ENCODE measurements around the gene GJB4.
A peak's percentile ranks its signal among the peaks of the same experiment; 100 is the strongest.

The GJB4 gene

DNA sequence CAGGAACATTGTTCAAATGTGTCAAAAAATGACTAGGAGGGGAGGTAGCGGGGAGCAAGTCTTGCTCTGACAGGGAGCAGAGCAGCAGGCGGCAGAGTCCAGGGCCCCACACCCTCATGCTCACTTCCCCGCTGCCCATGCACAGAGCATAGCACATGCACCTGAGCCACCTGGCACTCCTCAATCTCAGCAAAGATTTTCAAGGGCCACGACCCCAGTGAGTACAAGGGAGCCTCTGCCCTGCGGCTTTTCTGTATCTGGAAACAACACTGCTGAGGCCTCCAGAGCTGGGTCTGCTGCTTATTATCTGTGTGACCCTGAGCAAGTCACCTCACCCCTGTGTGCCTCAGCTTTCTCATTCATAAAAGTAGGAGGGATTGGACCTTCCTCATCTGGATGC, 20.4 kb downstream of the GJB4 start:
- DNase-seq = no peak

DNA sequence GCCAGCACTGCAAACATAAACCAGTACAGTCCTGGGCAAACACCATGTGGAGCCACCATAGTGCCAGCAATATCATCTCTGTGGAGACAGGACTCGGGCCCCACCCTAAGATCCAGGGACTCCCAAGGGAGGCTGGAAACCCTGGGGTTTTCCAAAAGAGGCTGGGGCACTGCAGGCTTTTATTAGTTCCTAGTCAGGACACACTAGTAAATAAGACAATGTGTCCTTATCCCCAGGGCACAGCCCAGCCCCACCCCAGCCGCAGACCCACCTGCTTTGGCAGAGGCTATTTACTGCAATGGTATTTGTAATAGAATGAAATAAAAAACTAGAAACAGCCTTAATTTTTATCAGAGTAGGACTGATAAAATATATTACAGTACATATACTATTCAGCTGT, 21.0 kb downstream of the GJB4 start:
- no peak for DNase-seq

DNA sequence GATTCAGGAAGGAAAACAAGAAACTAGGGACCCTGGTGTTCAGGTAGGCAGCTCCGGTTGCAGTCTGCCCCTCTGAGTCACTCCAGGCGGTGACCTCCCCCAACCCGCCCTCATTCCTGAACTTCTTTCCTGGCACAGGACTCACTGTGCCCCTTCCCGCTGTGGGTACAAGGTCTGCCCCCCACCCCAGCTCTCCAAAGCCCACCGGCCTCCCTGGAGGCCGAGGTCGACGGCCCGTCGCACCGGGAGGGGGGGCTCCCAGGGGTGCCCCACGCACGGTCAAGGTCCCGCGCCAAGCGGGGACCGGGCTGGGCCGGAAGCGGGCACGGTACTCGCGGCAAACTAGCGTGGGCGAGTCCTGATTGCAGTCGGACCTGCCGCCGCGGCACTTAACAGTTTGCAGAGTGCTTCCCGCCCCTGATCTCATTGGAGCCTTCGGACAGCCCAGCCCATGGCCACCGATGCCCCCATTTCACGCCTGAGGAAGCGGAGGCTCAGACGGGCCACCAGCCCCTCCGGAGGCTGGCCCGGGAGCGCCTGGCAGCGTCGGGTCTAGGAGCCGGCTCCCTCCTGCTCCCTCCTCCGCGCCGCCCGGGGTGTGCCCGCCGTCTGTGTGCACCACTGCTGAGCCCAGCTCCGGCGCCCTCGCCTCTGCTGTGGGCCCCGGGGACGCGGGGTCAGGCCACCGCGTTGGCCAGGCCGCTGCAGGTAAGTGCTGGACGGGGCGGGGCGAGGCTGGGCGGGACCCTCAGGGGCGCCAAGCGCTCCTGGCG, 21.7 kb downstream of the GJB4 start, which contains the start of gene GJB3:
Gene GJB3 (plus strand): TSS at position 144 of the 773 bp plus-strand sequence. CDS start 3,549 bp downstream, outside the sequence.
- no peak for DNase-seq

DNA sequence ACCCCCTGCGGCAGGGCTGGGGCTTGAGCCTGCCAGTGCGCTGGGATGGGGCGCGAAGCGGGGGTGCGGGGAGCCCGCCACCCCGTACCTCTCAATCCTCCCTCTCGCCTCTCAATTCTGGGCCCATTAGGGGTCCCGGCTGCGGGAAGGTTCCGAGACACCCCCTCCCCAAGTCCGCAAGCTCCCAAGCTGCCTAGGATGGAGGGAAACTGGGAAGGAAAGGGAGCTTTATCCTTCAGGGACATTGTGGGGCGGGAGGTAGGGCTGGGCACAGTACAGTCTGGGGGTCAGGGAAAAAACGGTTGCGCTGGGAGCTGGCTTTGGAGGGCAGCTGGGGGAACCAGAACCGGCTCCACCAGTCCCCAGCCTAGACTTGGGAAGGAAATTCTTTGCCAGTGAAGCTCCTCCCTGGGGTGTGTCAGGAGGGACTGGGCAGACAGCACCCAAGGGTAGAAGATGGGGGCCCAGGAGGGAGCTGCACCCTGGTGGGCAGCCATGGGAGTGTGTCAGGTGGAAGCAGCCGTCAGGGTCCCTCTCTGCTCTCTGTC, 22.4 kb downstream of the GJB4 start:
- no peak for DNase-seq

DNA sequence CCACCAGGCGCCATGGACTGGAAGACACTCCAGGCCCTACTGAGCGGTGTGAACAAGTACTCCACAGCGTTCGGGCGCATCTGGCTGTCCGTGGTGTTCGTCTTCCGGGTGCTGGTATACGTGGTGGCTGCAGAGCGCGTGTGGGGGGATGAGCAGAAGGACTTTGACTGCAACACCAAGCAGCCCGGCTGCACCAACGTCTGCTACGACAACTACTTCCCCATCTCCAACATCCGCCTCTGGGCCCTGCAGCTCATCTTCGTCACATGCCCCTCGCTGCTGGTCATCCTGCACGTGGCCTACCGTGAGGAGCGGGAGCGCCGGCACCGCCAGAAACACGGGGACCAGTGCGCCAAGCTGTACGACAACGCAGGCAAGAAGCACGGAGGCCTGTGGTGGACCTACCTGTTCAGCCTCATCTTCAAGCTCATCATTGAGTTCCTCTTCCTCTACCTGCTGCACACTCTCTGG, 25.2 kb downstream of the GJB4 start:
- DNase-seq = no peak

DNA sequence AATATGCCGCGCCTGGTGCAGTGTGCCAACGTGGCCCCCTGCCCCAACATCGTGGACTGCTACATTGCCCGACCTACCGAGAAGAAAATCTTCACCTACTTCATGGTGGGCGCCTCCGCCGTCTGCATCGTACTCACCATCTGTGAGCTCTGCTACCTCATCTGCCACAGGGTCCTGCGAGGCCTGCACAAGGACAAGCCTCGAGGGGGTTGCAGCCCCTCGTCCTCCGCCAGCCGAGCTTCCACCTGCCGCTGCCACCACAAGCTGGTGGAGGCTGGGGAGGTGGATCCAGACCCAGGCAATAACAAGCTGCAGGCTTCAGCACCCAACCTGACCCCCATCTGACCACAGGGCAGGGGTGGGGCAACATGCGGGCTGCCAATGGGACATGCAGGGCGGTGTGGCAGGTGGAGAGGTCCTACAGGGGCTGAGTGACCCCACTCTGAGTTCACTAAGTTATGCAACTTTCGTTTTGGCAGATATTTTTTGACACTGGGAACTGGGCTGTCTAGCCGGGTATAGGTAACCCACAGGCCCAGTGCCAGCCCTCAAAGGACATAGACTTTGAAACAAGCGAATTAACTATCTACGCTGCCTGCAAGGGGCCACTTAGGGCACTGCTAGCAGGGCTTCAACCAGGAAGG, 25.8 kb downstream of the GJB4 start:
- no peak for DNase-seq

DNA sequence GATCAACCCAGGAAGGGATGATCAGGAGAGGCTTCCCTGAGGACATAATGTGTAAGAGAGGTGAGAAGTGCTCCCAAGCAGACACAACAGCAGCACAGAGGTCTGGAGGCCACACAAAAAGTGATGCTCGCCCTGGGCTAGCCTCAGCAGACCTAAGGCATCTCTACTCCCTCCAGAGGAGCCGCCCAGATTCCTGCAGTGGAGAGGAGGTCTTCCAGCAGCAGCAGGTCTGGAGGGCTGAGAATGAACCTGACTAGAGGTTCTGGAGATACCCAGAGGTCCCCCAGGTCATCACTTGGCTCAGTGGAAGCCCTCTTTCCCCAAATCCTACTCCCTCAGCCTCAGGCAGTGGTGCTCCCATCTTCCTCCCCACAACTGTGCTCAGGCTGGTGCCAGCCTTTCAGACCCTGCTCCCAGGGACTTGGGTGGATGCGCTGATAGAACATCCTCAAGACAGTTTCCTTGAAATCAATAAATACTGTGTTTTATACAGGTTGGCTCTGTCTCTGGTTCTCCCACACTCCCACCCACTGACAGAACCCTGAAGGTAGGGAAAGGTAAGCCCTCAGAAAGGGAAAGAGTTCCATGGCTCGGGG, 26.4 kb downstream of the GJB4 start:
- no peak for DNase-seq

DNA sequence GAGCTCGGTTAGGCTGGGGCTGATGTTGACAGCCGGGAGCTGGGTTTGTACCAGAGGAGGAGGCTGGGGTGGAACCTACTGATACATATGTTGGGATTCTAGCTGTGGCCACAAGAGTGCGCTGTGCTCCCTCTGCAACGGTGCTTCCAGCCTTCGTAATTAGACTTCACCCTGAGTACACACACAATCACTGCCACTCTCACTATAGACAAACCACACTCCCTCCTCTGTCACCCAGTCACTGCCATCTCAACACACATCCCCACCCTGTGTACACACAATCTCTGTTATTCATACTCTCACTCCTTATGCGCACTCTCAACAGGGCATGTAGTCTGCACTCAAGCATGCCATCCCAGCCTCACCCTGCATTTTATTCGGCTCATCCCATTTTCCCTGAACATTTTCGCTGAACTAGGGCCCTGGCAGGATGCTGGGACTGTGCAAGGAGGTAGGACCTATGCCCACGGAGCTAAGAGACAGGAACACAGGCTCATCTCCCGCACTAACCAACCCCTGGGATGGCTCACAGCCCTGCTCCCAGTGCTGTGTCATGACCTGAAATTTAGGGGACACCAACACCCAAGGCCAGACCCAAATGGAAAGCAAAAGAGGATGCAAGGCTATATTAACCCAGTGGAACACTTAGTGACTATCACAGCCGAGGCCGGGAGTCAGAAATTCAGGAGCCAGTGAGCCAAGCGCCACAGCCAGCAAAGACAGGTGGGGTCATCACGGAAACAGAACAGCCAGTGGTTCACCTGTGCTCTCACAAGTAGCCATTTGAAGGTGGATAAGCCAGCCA, 27.2 kb downstream of the GJB4 start:
- DNase-seq = peak; percentile 47

DNA sequence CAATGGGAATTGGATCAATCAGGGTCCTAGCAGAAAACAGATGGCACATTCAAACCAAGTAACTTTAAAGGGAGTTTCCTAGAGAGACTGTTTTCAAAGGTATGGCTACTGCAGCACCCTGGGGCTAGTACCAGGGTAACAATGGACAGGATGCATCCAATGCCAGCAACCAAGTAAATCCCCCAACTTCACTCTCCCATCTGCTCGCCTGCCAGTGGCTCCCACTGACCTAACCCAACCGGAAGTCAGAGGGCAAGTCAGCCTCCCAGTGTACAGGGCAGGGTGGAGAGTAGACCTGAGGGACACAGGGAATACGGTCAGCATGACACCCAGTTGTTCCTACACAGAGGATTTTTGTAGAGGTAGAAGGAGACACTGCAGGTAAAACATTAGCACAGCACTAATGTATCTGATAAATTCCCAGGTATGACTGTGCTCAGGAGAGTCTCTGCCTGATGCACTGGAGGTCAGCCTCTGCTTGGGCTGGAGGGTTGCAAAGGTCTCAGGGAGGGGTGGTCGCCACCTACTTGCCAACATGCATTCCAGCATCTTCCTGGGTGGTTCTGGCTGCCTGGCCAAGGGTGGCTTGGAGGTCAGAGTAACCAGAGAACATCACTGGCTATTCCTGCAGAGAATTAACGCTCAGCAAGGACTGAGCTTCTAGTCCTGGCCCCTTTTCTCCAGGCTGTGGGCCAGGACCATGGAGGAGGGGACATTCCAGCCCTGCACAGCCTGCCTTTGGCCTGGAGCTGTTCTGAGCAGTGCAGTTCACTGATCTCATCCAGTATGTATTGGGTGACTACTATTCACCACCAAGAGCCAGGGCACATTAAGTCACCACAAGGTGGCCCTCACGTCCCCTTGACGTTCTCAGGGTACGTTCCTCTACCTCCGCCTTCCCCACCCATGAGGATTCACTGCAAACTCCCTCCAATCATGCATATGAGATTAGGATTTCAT, 28.2 kb downstream of the GJB4 start:
- no peak for DNase-seq

DNA sequence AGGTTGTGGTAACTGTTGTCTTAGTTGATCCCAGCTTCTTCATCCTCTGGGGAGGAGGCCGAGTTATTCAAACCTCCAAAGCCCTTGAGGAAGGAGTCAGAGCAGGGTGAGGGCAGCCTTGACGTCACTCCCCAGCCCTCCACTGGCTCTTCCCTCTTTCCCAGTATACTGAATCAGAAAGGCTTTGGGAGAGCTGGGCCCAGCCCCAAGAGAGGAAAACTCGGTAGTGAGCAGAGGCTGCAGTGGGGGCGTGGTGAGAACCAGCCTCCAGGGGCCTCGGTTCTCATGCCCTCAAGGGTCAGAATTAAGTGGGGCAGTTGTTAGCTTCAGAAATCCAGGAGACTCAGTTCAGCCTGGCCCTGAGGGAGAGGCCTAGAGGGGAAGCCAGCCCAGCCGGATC, 31.4 kb downstream of the GJB4 start:
- no peak for DNase-seq

DNA sequence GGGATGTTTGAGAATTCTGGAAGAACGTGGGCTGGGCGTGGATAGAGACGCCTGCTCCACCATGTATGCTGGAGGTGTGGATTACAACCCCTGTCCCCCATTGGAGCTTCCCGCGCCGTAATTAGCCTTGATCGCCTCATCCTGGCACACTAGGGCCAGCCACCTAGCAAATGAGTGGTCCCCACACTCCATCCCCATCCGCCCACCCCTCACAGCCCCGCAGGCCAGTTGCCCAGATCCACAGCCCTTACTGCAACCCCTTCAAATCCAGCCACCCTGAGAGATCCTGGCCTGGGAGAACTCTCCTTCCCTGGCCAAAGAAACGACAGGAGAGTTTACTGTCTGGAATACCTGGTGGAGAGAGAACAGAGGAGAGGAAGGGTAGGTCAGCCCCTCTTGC, 32.9 kb downstream of the GJB4 start:
- DNase-seq = no peak

DNA sequence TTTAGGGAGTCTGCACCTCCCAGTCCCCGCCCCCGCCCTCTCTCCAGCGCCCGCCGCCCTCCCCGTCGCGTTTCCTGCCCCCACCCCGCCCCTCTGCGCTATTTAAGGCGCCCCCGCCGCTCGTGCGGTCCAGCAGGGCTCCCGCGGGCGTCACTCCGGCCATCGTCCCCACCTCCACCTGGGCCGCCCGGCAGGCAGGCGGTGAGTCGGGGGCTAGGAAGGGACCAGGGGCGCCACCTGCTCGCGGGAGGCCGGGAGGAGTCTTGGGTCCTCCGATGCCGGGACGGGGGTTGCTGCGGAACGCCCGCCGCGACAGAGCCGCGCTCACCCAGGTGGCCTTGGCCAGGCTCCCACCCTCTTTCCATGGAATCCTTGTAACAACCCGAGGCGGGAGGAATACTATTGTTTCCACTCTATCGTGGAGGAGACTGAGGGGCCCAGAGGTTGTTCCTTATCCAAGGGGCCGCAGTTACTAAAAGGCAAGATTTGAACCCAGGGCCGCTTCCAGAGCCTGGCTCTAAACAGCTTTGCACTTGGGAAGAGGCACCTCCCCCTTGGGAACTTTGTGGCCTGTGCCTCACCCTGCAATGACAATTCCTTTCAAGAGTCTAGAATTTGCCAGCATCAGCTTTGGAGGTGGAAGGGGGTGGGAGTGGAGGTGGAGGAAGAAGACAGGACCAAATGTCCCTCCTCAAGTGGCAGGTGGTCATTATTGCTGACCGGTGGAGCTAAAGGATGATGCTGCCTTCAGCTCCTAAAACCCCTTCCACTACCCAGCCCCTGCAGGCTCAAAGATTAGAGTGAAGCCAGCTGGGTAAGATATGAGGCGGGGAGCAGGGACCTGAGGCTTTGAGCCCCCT, 33.6 kb downstream of the GJB4 start, which contains the start of gene GJA4:
Gene GJA4 (plus strand): TSS at position 132 of the 860 bp plus-strand sequence. CDS start 1,215 bp downstream, outside the sequence.
- DNase-seq = no peak

DNA sequence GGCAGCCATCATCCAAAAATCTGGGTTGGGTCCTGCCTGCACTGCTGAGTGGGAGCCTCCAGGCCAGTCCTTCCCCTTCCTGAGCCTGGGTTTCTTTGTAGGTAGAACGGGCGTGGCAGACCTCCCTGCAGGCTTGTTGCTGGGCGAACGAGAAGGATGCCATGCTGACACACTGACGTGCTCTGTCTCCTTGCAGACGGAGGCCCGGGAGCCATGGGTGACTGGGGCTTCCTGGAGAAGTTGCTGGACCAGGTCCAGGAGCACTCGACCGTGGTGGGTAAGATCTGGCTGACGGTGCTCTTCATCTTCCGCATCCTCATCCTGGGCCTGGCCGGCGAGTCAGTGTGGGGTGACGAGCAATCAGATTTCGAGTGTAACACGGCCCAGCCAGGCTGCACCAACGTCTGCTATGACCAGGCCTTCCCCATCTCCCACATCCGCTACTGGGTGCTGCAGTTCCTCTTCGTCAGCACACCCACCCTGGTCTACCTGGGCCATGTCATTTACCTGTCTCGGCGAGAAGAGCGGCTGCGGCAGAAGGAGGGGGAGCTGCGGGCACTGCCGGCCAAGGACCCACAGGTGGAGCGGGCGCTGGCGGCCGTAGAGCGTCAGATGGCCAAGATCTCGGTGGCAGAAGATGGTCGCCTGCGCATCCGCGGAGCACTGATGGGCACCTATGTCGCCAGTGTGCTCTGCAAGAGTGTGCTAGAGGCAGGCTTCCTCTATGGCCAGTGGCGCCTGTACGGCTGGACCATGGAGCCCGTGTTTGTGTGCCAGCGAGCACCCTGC, 34.7 kb downstream of the GJB4 start:
- no peak for DNase-seq

DNA sequence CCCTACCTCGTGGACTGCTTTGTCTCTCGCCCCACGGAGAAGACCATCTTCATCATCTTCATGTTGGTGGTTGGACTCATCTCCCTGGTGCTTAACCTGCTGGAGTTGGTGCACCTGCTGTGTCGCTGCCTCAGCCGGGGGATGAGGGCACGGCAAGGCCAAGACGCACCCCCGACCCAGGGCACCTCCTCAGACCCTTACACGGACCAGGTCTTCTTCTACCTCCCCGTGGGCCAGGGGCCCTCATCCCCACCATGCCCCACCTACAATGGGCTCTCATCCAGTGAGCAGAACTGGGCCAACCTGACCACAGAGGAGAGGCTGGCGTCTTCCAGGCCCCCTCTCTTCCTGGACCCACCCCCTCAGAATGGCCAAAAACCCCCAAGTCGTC, 35.2 kb downstream of the GJB4 start:
- no peak for DNase-seq

DNA sequence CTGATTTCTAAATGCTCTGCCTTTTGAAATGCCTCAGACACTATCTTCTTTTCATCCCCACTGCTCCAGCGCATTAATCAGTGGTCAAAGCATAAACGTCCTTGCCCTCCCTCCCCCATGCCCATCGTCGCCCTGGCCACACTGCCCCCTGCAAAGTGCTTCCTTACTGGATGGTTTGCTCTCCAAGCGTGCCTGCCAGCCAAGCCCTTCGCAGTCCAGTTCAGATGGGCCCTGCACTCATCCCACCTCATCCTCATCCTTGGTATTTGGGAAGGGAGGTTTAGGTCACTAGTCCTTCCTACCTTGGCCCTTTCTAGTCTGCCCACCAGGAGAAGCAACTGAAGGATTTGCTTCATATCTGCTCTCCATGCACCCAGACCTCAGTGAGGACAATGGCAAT, 36.4 kb downstream of the GJB4 start:
- DNase-seq = no peak

DNA sequence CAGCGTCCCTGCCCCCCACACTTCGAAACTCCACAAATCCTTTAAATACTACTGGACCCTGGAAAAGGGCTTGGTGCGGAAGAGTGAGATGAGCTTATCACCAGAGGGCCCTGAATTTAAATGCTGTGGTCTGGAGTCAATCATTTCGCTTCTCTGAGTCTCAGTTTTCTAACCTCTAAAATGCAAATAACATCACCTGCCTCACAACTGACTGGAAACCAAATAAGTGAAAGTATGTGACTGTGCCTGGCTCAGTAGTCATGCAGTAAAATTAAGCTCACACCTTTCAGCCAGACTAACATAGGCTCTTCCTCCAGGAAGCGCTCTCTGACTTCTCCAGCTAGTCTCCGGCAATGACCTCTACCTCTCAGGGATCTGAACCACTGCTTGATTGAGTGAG, 37.5 kb downstream of the GJB4 start:
- no peak for DNase-seq

DNA sequence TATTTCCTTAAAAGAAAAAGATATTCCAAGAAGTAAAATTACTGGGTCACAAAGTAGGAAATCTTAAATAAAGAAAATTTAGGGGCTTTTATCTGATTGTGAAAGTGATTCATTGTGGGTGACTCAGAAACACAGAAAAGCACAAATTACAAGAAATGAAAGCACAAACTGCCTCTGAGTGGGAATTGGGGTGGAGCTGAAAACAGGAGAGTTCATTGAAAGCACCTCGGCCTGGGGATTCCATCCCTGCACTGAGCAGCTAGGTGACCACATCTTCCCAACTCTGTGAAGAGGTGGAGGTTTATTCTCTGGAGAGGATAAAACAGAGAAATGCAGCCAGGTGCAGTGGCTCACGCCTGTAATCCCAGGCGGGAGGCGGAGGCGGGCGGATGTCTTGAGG, 40.7 kb downstream of the GJB4 start:
- DNase-seq = no peak

DNA sequence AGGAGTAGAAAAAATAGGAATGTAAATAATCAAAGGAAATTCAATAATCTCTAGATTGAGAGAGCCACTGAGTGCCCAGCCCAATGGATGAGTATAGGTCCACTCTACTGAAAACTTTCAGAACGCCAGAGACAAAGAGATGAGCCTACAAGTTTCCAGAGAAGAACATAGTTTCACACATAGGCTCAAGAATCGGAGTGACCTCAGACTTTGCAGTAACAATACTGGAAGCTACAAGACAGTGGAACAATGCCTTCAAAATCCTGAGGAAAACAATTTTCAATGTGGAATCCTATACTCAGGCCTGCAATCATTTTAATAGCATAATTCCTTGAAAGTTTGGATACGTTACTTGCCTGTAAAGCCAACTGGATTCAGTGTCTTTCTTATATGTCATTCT, 44.2 kb downstream of the GJB4 start:
- DNase-seq = no peak

DNA sequence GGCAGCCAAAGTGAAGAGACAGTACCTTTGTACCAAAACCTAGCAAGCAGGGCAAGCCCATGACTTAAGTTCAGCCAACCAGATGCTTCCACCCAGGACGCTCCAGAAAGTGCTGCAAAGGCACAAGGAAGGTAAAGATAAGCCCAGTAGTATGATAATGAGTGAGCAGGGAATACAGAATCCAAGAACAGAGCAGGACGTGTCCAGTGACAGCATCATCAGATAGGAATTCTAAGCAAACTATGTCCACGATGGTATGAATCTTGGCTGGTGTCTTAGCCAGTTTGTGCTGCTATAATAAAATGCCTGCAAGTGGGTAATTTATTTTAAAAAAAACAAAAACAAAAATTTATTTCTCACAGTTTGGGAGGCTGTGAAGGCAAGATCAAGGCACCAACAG, 46.9 kb downstream of the GJB4 start:
- no peak for DNase-seq
